ENCODE data around the gene MAPKAPK2. TPM values are rescaled to one million over a fixed set of nuclear protein-coding genes. Genes with fewer than 3 reads are reported as not detected.
A peak's percentile ranks its signal among the peaks of the same experiment; 100 is the strongest.

The MAPKAPK2 gene
- total RNA-seq, 1 experiment from 2014 or later = 72.4 TPM

DNA sequence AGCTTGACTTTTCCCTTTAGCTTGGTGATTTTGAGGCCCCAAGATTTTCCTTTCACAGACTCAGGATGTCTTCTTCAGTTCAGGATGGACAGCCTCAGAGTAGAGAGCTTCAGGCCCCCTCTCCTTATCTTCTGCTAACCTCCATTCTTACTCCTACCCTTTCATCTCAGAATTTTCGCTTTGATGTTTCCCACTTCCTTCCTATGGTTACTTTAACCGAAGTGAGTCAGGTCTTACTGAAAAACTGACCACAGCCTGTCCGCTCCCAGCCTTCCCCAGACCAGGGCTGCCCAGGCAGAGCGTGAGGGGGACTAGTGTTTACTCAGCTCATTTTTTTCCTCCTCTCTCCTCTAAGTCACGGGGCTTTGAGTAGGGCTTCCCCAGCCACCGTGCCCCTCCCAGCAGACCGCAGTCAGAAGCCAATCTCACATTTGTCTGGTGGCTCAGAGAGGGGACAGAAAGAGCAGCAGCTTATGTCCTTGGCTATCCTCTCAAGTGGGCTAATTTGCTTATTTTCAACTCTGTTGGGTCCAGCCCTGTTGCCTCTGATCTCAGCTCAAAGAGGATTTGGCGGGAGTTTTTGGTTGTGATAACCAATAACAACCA is 81.6 kb downstream of the MAPKAPK2 start:
- Histone ChIP-seq H3K27me3 (ENCODE audit: control insufficient read depth, insufficient read depth, low read length) (peaks cover 8% of the 10 kb centered on the region), H3K27ac (ENCODE audit: low read length) (no peak overlapping the region), H3K4me3 (ENCODE audit: low read depth in 2 of 2, low read length in 2 of 2) (no peak overlapping the region), H3K36me3 (ENCODE audit: control insufficient read depth, insufficient read depth, low read length) (no peaks in the 10 kb centered on the region), H3K4me1 (ENCODE audit: control insufficient read depth, insufficient read depth, low read length) (no peaks in the 10 kb centered on the region), H3K9me3 (ENCODE audit: control insufficient read depth, insufficient read depth, low read depth, low read length) (no peaks in the 10 kb centered on the region)
- CTCF ChIA-PET = no interaction called here
- no TSS peak for BruUV-seq (replicated peaks)
- DNase-seq (ENCODE audit: low read depth, low spot score) (no peak), ATAC-seq (0 out of 2 replicates have a peak, but pooled peaks have one; percentile 51)
- intact Hi-C loops (cut with micrococcal nuclease; ENCODE audit: unreplicated experiment) (no loop called here), in situ Hi-C loops (cut with HindIII; ENCODE audit: low pct_unique_long_range_greater_than_20kb, low sequenced_read_pairs) (no loop called here)
- POLR2A ChIA-PET = no interaction called here
- TF ChIP-seq SIN3A (IDR thresholded peaks at IDR 0.05; ENCODE audit: borderline replicate concordance, insufficient read depth, low read depth, low read length) (no peak), TCF7L2 (IDR thresholded peaks at IDR 0.05; ENCODE audit: low read depth, low read length) (no peak), POLR2AphosphoS5 (IDR thresholded peaks at IDR 0.05; ENCODE audit: low read depth, low read length) (no peak), CTCF (IDR thresholded peaks at IDR 0.05) (no peak)
- TF ChIP-seq, protein P1, sequence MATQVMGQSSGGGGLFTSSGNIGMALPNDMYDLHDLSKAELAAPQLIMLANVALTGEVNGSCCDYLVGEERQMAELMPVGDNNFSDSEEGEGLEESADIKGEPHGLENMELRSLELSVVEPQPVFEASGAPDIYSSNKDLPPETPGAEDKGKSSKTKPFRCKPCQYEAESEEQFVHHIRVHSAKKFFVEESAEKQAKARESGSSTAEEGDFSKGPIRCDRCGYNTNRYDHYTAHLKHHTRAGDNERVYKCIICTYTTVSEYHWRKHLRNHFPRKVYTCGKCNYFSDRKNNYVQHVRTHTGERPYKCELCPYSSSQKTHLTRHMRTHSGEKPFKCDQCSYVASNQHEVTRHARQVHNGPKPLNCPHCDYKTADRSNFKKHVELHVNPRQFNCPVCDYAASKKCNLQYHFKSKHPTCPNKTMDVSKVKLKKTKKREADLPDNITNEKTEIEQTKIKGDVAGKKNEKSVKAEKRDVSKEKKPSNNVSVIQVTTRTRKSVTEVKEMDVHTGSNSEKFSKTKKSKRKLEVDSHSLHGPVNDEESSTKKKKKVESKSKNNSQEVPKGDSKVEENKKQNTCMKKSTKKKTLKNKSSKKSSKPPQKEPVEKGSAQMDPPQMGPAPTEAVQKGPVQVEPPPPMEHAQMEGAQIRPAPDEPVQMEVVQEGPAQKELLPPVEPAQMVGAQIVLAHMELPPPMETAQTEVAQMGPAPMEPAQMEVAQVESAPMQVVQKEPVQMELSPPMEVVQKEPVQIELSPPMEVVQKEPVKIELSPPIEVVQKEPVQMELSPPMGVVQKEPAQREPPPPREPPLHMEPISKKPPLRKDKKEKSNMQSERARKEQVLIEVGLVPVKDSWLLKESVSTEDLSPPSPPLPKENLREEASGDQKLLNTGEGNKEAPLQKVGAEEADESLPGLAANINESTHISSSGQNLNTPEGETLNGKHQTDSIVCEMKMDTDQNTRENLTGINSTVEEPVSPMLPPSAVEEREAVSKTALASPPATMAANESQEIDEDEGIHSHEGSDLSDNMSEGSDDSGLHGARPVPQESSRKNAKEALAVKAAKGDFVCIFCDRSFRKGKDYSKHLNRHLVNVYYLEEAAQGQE (IDR thresholded peaks at IDR 0.05; ENCODE audit: insufficient read depth in 1 of 2, low read depth in 2 of 2, low read length in 1 of 2) = no peak

GRCh38 chr1:206768472-206769303 is 84.0 kb downstream of the MAPKAPK2 start:
- no peaks in the 10 kb centered on the region for H3K36me3 ChIP-seq (ENCODE audit: control insufficient read depth, insufficient read depth, low read length)
- intact Hi-C loops (cut with micrococcal nuclease; ENCODE audit: unreplicated experiment) (no loop called here), in situ Hi-C loops (cut with HindIII; ENCODE audit: low pct_unique_long_range_greater_than_20kb, low sequenced_read_pairs) (no loop called here)
- no peak for TF ChIP-seq CTCF (IDR thresholded peaks at IDR 0.05)
- TF ChIP-seq POLR2AphosphoS5 (IDR thresholded peaks at IDR 0.05; ENCODE audit: low read depth, low read length) = no peak
- TF ChIP-seq, protein P1 (IDR thresholded peaks at IDR 0.05; ENCODE audit: insufficient read depth in 1 of 2, low read depth in 2 of 2, low read length in 1 of 2) = no peak
- TF ChIP-seq TCF7L2 (IDR thresholded peaks at IDR 0.05; ENCODE audit: low read depth, low read length) = no peak
- no peak for TF ChIP-seq SIN3A (IDR thresholded peaks at IDR 0.05; ENCODE audit: borderline replicate concordance, insufficient read depth, low read depth, low read length)
- ChIA-PET CTCF (no interaction called here), POLR2A (no interaction called here)
- ATAC-seq (no peak), DNase-seq (ENCODE audit: low read depth, low spot score) (no peak)
- no peak overlapping the region for H3K27ac ChIP-seq (ENCODE audit: low read length)
- no peaks in the 10 kb centered on the region for H3K9me3 ChIP-seq (ENCODE audit: control insufficient read depth, insufficient read depth, low read depth, low read length)
- no peak overlapping the region for H3K4me3 ChIP-seq (ENCODE audit: low read depth in 2 of 2, low read length in 2 of 2)
- H3K4me1 ChIP-seq (ENCODE audit: control insufficient read depth, insufficient read depth, low read length) = no peaks in the 10 kb centered on the region
- peaks cover 19% of the 10 kb centered on the region for H3K27me3 ChIP-seq (ENCODE audit: control insufficient read depth, insufficient read depth, low read length)
- BruUV-seq (replicated peaks) = no TSS peak
